GM12878 (cell line): ENCODE measurements around the gene C1QL1. TPM values are rescaled to one million over a fixed set of nuclear protein-coding genes. Genes with fewer than 3 reads are reported as not detected.

Source experiments
- ATAC-seq: fragments of 200-7000 bp; cut with Tn5 transposase; 3 replicates; pipeline ENCODE4 v1.9.1; 2020; ENCODE audit warnings: mild to moderate bottlenecking, moderate library complexity
- BruUV-seq: library from RNA; stranded (reverse); fragments of 400-500 nt; replicated peaks from 2 replicates; lab custom pipeline; 2021; lab: Mats Ljungman, UMichigan
- CTCF ChIA-PET: fragments of 300-600 bp; sonication (Branson Sonifier 250); formaldehyde crosslinking; extraction: SDS; loops from one replicate; lab custom pipeline; 2021; ENCODE audit warnings: inconsistent platforms; lab: Yijun Ruan, JAX
- POLR2A ChIA-PET: fragments of 350-600 bp; formaldehyde crosslinking; extraction: SDS; loops from one replicate; lab custom pipeline; 2021; ENCODE audit warnings: inconsistent platforms; lab: Charles Lee
- RAD21 ChIA-PET: fragments of 300-600 bp; sonication (Branson Sonifier 250); formaldehyde crosslinking; loops from one replicate; lab custom pipeline; 2023; ENCODE audit warnings: antibody characterized with exemption; ENCODE audit not compliant: unreplicated experiment; lab: Charles Lee
- SMC1A ChIA-PET: fragments of 300-600 bp; sonication (Branson Sonifier 250); formaldehyde crosslinking; loops from one replicate; lab custom pipeline; 2023; ENCODE audit not compliant: unreplicated experiment, uncharacterized antibody; lab: Charles Lee
- DNase-seq: peaks from one replicate; pipeline ENCODE4 v3.0.0-alpha.2; 2011; ENCODE audit warnings: low read depth, low spot score
- FAIRE-seq: peaks from 3 replicates; lab custom pipeline; 2011; peaks lifted over from hg19 to GRCh38; lab: Jason Lieb, UNC
- H2AFZ ChIP-seq: 2 replicates; pipeline ENCODE4 v1.6.0; 2011; ENCODE audit warnings: low read depth, low read length, control low read depth; ENCODE audit not compliant: control insufficient read depth
- H3K27ac ChIP-seq: 2 replicates; pipeline ENCODE4 v1.5.1; 2011; ENCODE audit warnings: control low read depth; ENCODE audit not compliant: control insufficient read depth, insufficient read depth
- H3K27me3 ChIP-seq, 2 experiments: replicated peaks in 1 of 2; 2 replicates each; pipeline versions ENCODE4 v1.6.0 to v1.6.1; 2011; ENCODE audit warnings: low read length in 1 of 2; ENCODE audit not compliant: control insufficient read depth in 2 of 2, insufficient read depth in 2 of 2
- H3K36me3 ChIP-seq, 2 experiments: 2 replicates each; pipeline ENCODE4 v1.5.1; 2011; ENCODE audit warnings: low read length in 1 of 2; ENCODE audit not compliant: control insufficient read depth in 2 of 2, insufficient read depth in 2 of 2
- H3K4me1 ChIP-seq: 2 replicates; pipeline ENCODE4 v1.6.1; 2011; ENCODE audit warnings: mild to moderate bottlenecking, low read length, moderate library complexity, mixed read lengths; ENCODE audit not compliant: control insufficient read depth, insufficient read depth
- H3K4me2 ChIP-seq: 2 replicates; pipeline ENCODE4 v1.6.0; 2011; ENCODE audit warnings: control low read depth; ENCODE audit not compliant: control insufficient read depth, insufficient read depth
- H3K4me3 ChIP-seq: fragments of 200-600 bp; sonication (generic); 2 replicates; pipeline ENCODE4 v1.5.1; 2016
- H3K79me2 ChIP-seq: 2 replicates; pipeline ENCODE4 v1.6.0; 2011; ENCODE audit warnings: low read length; ENCODE audit not compliant: control insufficient read depth, insufficient read depth
- H3K9ac ChIP-seq: 2 replicates; pipeline ENCODE4 v1.8.0; 2011; ENCODE audit warnings: low read length, control low read depth, mixed read lengths; ENCODE audit not compliant: control insufficient read depth, insufficient read depth
- H3K9me3 ChIP-seq: replicated peaks from 3 replicates; pipeline ENCODE4 v1.5.1; 2011; ENCODE audit warnings: mild to moderate bottlenecking, low read length; ENCODE audit not compliant: control insufficient read depth, insufficient read depth
- H4K20me1 ChIP-seq: 2 replicates; pipeline ENCODE4 v1.6.0; 2011; ENCODE audit not compliant: control insufficient read depth, insufficient read depth
- CUX1 ChIP-seq: IDR thresholded peaks from 2 replicates; pipeline ENCODE4 v1.6.1; 2012; ENCODE audit warnings: improper control_type of control experiment, low read depth, low read length; ENCODE audit not compliant: insufficient replicate concordance
- E2F8 ChIP-seq: fragments of 450-650 bp; IDR thresholded peaks from 2 replicates; pipeline ENCODE4 v1.6.1; 2018; ENCODE audit warnings: mild to moderate bottlenecking, low read depth, moderate library complexity; ENCODE audit not compliant: partially characterized antibody
- FOXM1 ChIP-seq: IDR thresholded peaks from 2 replicates; pipeline ENCODE4 v1.6.1; 2012; ENCODE audit warnings: low read depth, mild to moderate bottlenecking, inconsistent platforms, low read length, moderate library complexity
- HDAC6 ChIP-seq: fragments of 200-600 bp; sonication (generic); IDR thresholded peaks from one replicate; pipeline ENCODE4 v1.8.0; 2017; ENCODE audit warnings: antibody characterized with exemption; ENCODE audit not compliant: unreplicated experiment
- KAT2A ChIP-seq: conservative IDR thresholded peaks from 2 replicates; pipeline ENCODE4 v1.6.1; 2011; ENCODE audit warnings: low read depth, low read length; ENCODE audit not compliant: control insufficient read depth
- MEF2B ChIP-seq: fragments of 450-650 bp; IDR thresholded peaks from 2 replicates; pipeline ENCODE4 v1.6.1; 2018; ENCODE audit warnings: mild to moderate bottlenecking, moderate library complexity; ENCODE audit not compliant: partially characterized antibody, poor library complexity, severe bottlenecking
- NFXL1 ChIP-seq: fragments of 450-650 bp; IDR thresholded peaks from 2 replicates; pipeline ENCODE4 v1.6.1; 2017; ENCODE audit warnings: antibody characterized with exemption, mild to moderate bottlenecking, borderline replicate concordance
- PBX3 ChIP-seq: IDR thresholded peaks from 2 replicates; pipeline ENCODE4 v1.6.1; 2011; ENCODE audit warnings: mild to moderate bottlenecking, low read depth, low read length, moderate library complexity; ENCODE audit not compliant: insufficient replicate concordance
- SIN3A ChIP-seq: IDR thresholded peaks from 2 replicates; pipeline ENCODE4 v1.6.1; 2012; ENCODE audit warnings: low read depth, low read length, improper control_type of control experiment
- SMC3 ChIP-seq: IDR thresholded peaks from 2 replicates; pipeline ENCODE4 v1.6.1; 2011; ENCODE audit warnings: low read length, improper control_type of control experiment, borderline replicate concordance
- ZNF217 ChIP-seq: fragments of 450-650 bp; IDR thresholded peaks from 2 replicates; pipeline ENCODE4 v1.6.1; 2017; ENCODE audit warnings: antibody characterized with exemption, mild to moderate bottlenecking
- WGBS: methylation state at CpG from one replicate; pipeline ENCODE4 v1.1.6; 2016; ENCODE audit warnings: low lambda C conversion rate; ENCODE audit not compliant: insufficient replicate concordance, insufficient coverage; ENCODE audit errors: missing lambda C conversion rate; 5-methylcytosine and 5-hydroxymethylcytosine counted together
- in situ Hi-C: fragments of 300-500 bp; cut with MboI; formaldehyde crosslinking; loops from 9 replicates; pipeline ENCODE4 v1.14.3; 2018; ENCODE audit warnings: mixed read lengths
- intact Hi-C: fragments of 100-400 bp; cut with micrococcal nuclease; formaldehyde crosslinking; loops from one replicate; pipeline ENCODE4 v1.14.2; 2022; ENCODE audit not compliant: unreplicated experiment
- polyA plus RNA-seq, 11 experiments: library from polyadenylated mRNA; depleted of rRNA in 4 of 11; unstranded in 6 of 11; stranded (reverse) in 5 of 11; fragments of >200 nt; fragmentation: Nextera tagmentation in 4 of 11; fragmentation: Illumina TruSeq in 1 of 11; extraction: Ambion mirVana in 4 of 11; extraction: Trizol in 1 of 11; gene quantifications; 1 replicate in 1 of 11; 2 replicates in 10 of 11; pipeline versions ENCODE4 v1.2.1 to v1.2.3, GENCODE V29; 2011 to 2016; ENCODE audit warnings: inconsistent platforms in 2 of 11, missing spikeins in 2 of 11, low read depth in 1 of 11
- total RNA-seq, 4 experiments: library from RNA; depleted of rRNA in 3 of 4; stranded (reverse); fragments of >200 nt in 3 of 4; fragmentation: Illumina TruSeq in 1 of 4; extraction: Trizol in 1 of 4; gene quantifications; 2 replicates each; pipeline versions ENCODE4 v1.2.1 to v1.2.3, GENCODE V29; 2013 to 2021

The C1QL1 gene
- total and polyA plus RNA-seq, 10 of the 15 experiments (the other 5 are each of a cell fraction or from before 2014, with no cell fraction given), result not detected

- no peak for TF ChIP-seq SMC3
- TF ChIP-seq PBX3, result no peak
- no peak for TF ChIP-seq MEF2B
- no peak for TF ChIP-seq FOXM1
Measured at GRCh38 chr17:44922136-44922535, 46.0 kb downstream of the C1QL1 start (continued).

GRCh38 chr17:44921122-44921882 is 46.8 kb downstream of the C1QL1 start:
- CTCF ChIA-PET, result interaction anchor here (0.8 to 6.9 kb wide), 38 partner anchors 8 to 280 kb away, joined by 3 to 156 read pairs (median 5); partner anchors contain the start of genes ACBD4, C1QL1, EFTUD2 and PLCD3
- in situ Hi-C loops, result loop anchor here (10.0 kb wide), 2 partner anchors 103 to 183 kb away; no protein-coding TSS in a partner anchor
- Histone ChIP-seq H3K9me3 (no peaks in the 10 kb centered on the region), H3K4me2 (0 out of 2 replicates have a peak overlapping the region, but pooled peaks have one; percentile 39), H3K36me3 (peaks cover 3 to 6% of the 10 kb centered on the region in 2 experiments; a peak in 3 of 4 replicates), H3K79me2 (no peaks in the 10 kb centered on the region), H3K4me3 (no peak overlapping the region), H3K9ac (no peak overlapping the region), H3K27ac (no peak overlapping the region), H2AFZ (no peak overlapping the region), H3K27me3 (peaks cover 0 to 3% of the 10 kb centered on the region in 2 experiments; a peak in 1 of 4 replicates), H3K4me1 (peaks cover 12% of the 10 kb centered on the region), H4K20me1 (no peaks in the 10 kb centered on the region)
- POLR2A ChIA-PET, result interaction anchor here (0.9 to 2.5 kb wide), 7 partner anchors 11 to 202 kb away, joined by 3 to 13 read pairs (median 8); partner anchors contain the start of gene KIF18B
- SMC1A ChIA-PET, result interaction anchor here (1.1 to 6.5 kb wide), 18 partner anchors 10 to 187 kb away, joined by 3 to 90 read pairs (median 7); partner anchors contain the start of gene EFTUD2
- RAD21 ChIA-PET, result interaction anchor here (1.0 to 4.6 kb wide), 15 partner anchors 27 to 276 kb away, joined by 3 to 82 read pairs (median 5); partner anchors contain the start of genes ACBD4, C1QL1, KIF18B and NMT1
- ATAC-seq, result no peak
- DNase-seq, result no peak
- intact Hi-C loops, result loop anchor here (5.0 kb wide), 1 partner anchor 191 kb away; no protein-coding TSS in a partner anchor
- 51% methylated on average over 11 of the region's 11 CpGs for WGBS
- no TSS peak for BruUV-seq
- FAIRE-seq, result no peak
- TF ChIP-seq HDAC6 (no peak), ZNF217 (no peak), E2F8 (no peak), SIN3A (no peak), NFXL1 (no peak), KAT2A (no peak), CUX1 (no peak)
